Measurements from ENCODE around the gene IGF2. TPM values are rescaled to one million over a fixed set of nuclear protein-coding genes. Genes with fewer than 3 reads are reported as not detected.

Gene IGF2
- total RNA-seq, 1 experiment from 2014 or later = 5.0 TPM

DNA sequence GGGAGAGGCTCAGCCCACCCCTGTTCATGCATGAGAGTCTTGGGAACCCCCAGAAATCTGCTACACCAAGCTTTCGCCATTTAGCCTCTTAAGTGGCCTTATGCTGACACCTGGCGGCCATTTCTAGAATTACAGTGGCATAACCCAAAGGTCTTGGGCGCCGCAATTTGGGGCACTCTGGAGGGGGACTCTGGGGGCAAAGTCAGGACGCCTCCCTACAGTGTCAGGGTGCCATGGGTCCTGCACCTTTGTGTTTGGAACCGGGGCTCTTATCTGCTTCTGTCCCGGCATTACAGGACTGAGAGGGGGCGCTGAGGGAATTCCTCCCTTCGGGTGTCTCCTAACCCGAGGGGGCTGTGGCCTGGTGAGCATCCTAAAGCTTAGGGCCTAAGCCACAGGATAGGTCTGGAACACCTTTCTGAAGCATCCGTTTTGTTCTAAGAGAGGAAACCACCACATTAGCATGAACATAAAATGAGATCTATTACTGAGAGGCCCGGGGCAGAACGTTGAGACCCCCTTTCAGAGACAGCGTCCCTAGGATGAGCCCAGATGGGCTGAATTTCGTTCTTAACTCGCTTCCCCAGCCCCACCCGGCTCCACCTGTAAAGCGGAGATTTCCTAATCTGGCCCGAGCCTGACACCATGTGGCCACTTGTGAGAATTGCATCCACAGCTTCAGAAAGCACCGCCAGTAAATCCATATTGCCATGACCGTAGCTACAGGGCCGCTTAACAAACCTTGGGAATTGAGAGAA lies 12.5 kb upstream of the IGF2 start:
- H3K27me3 ChIP-seq (ENCODE audit: low read length) = peaks cover 17% of the 10 kb centered on the region
- POLR2A ChIA-PET (ENCODE audit: unreplicated experiment) = interaction anchor here (0.6 kb wide), 1 partner anchor 820 kb away, joined by 3 read pairs; no protein-coding TSS in a partner anchor
- DNase-seq = peak; percentile 85
- peak overlapping the region; percentile 49 for H2AFZ ChIP-seq (ENCODE audit: low read length)
- H3K4me2 ChIP-seq (ENCODE audit: low read length) = peak overlapping the region; percentile 71
- no peaks in the 10 kb centered on the region for H4K20me1 ChIP-seq (ENCODE audit: low read length)
- no TSS peak for BruUV-seq (replicated peaks)
- H3K36me3 ChIP-seq (ENCODE audit: low read depth, low read length) = no peaks in the 10 kb centered on the region; the same call in 1 of the 2 replicates
- H3K4me1 ChIP-seq (ENCODE audit: insufficient read depth, low read length) = peaks cover 10% of the 10 kb centered on the region
- H3F3A ChIP-seq (ENCODE audit: low read length, unreplicated experiment) = no peaks in the 10 kb centered on the region
- no peaks in the 10 kb centered on the region for H3K9me2 ChIP-seq (replicated peaks; ENCODE audit: low read length)
- TF ChIP-seq EZH2phosphoT487 (IDR thresholded peaks at IDR 0.05; ENCODE audit: borderline replicate concordance, low read length) (no peak), EZH2 (IDR thresholded peaks at IDR 0.05; ENCODE audit: low read length, unreplicated experiment) (no peak), CTCF (conservative IDR thresholded peaks at IDR 0.05; ENCODE audit: low read depth, low read length) (peak; percentile 66)
- H3K27ac ChIP-seq (ENCODE audit: low read length) = no peak overlapping the region
- H3K9me3 ChIP-seq (ENCODE audit: low read length) = no peaks in the 10 kb centered on the region
- peak overlapping the region; percentile 33; the same call in 1 of the 2 replicates for H3K4me3 ChIP-seq (ENCODE audit: low read length)
- no peaks in the 10 kb centered on the region for H3K79me2 ChIP-seq (ENCODE audit: low read length)
- intact Hi-C loops (cut with micrococcal nuclease) = loop anchor here (1.0 to 10.0 kb wide), 3 partner anchors 75 to 458 kb away; partner anchors contain the start of genes SYT8 and TNNI2
- CTCF ChIA-PET = interaction anchor here (0.5 to 3.7 kb wide), 21 partner anchors 10 to 501 kb away, joined by 3 to 54 read pairs (median 5); no protein-coding TSS in a partner anchor
- peak; percentile 37 for ATAC-seq
- no peak overlapping the region for H3K9ac ChIP-seq (ENCODE audit: low read length)

- H2AFZ ChIP-seq (ENCODE audit: low read length) = no peak overlapping the region
- TF ChIP-seq EZH2phosphoT487 (IDR thresholded peaks at IDR 0.05; ENCODE audit: borderline replicate concordance, low read length) = no peak
- peak; percentile 89 for TF ChIP-seq CTCF (conservative IDR thresholded peaks at IDR 0.05; ENCODE audit: low read depth, low read length)
- TF ChIP-seq EZH2 (IDR thresholded peaks at IDR 0.05; ENCODE audit: low read length, unreplicated experiment) = no peak
- no peak overlapping the region for H3K27ac ChIP-seq (ENCODE audit: low read length)
- H3F3A ChIP-seq (ENCODE audit: low read length, unreplicated experiment) = no peaks in the 10 kb centered on the region
- 0 out of 2 replicates have a peak overlapping the region, but pooled peaks have one; percentile 48 for H3K4me2 ChIP-seq (ENCODE audit: low read length)
- peaks cover 10% of the 10 kb centered on the region for H3K4me1 ChIP-seq (ENCODE audit: insufficient read depth, low read length)
- H3K36me3 ChIP-seq (ENCODE audit: low read depth, low read length) = no peaks in the 10 kb centered on the region
- intact Hi-C loops (cut with micrococcal nuclease) = loop anchor here (2.0 to 10.0 kb wide), 2 partner anchors 73 to 315 kb away; partner anchors contain the start of genes SYT8 and TNNI2
- peak; percentile 65 for DNase-seq
- H3K27me3 ChIP-seq (ENCODE audit: low read length) = peaks cover 32% of the 10 kb centered on the region
- no peak overlapping the region for H3K9ac ChIP-seq (ENCODE audit: low read length)
- BruUV-seq (replicated peaks) = no TSS peak
- H3K9me3 ChIP-seq (ENCODE audit: low read length) = no peaks in the 10 kb centered on the region
- H3K4me3 ChIP-seq (ENCODE audit: low read length) = no peak overlapping the region
- no peaks in the 10 kb centered on the region for H3K9me2 ChIP-seq (replicated peaks; ENCODE audit: low read length)
- H3K79me2 ChIP-seq (ENCODE audit: low read length) = no peaks in the 10 kb centered on the region
- no peaks in the 10 kb centered on the region for H4K20me1 ChIP-seq (ENCODE audit: low read length)
- CTCF ChIA-PET = interaction anchor here (0.6 to 3.7 kb wide), 14 partner anchors 73 to 497 kb away, joined by 3 to 54 read pairs (median 8); no protein-coding TSS in a partner anchor
- peak; percentile 34 for ATAC-seq
- POLR2A ChIA-PET (ENCODE audit: unreplicated experiment) = interaction anchor here (0.6 kb wide), 2 partner anchors 8 to 58 kb away, joined by 3 to 7 read pairs; no protein-coding TSS in a partner anchor
Measured at GRCh38 chr11:2149864-2150847, 11.0 kb upstream of the IGF2 start.

All from PC-3 (cell line).